ENCODE data around the gene SSBP3.

DNA sequence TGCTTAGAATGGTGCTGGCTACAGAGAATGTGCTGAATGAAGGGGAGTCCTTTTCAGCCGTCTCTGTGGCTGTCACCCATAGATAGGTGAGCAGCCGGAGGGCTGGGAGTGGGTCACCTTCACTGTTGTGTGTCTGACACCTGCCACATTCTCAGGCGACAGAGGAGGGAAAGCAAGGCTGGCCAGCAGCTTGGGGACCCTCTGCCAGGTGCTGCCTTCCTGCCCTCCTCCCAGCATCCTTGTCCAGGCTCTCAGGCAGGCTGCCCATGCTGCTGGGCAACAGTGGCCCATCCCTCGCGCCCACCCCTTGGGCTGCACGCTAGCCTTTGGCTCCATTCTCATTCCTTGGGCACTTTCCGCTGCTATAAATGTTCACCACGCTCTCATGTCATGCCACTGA is 228.5 kb downstream of the SSBP3 start:
- TF ChIP-seq CTCF (IDR thresholded peaks at IDR 0.05) (no peak), POLR2A (IDR thresholded peaks at IDR 0.05) (no peak)
